GM12873 (cell line): Measurements from ENCODE around the gene TSPAN10.

Source experiments
- TF ChIP-seq, protein P1 (sequence below): IDR thresholded peaks from 2 replicates; pipeline ENCODE4 v1.5.1; 2012; ENCODE audit warnings: low read depth, mild to moderate bottlenecking, moderate library complexity, low read length, control low read depth; ENCODE audit not compliant: insufficient read depth; ENCODE audit errors: missing control alignments

TSPAN10 gene

DNA sequence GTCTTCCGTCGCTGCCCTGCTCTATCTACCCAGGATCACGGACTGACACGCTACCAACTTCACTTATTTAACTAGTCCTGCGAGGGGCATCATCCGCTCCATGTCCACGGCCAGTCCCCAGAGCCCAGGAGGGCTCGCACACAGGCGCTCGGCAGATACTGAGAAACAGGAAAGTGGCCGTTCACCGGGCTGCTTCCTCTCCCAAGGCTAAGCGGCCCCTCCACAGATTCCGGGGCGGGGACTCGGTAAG, 29.0 kb downstream of the TSPAN10 start:
- TF ChIP-seq, protein P1, sequence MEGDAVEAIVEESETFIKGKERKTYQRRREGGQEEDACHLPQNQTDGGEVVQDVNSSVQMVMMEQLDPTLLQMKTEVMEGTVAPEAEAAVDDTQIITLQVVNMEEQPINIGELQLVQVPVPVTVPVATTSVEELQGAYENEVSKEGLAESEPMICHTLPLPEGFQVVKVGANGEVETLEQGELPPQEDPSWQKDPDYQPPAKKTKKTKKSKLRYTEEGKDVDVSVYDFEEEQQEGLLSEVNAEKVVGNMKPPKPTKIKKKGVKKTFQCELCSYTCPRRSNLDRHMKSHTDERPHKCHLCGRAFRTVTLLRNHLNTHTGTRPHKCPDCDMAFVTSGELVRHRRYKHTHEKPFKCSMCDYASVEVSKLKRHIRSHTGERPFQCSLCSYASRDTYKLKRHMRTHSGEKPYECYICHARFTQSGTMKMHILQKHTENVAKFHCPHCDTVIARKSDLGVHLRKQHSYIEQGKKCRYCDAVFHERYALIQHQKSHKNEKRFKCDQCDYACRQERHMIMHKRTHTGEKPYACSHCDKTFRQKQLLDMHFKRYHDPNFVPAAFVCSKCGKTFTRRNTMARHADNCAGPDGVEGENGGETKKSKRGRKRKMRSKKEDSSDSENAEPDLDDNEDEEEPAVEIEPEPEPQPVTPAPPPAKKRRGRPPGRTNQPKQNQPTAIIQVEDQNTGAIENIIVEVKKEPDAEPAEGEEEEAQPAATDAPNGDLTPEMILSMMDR = no peak

DNA sequence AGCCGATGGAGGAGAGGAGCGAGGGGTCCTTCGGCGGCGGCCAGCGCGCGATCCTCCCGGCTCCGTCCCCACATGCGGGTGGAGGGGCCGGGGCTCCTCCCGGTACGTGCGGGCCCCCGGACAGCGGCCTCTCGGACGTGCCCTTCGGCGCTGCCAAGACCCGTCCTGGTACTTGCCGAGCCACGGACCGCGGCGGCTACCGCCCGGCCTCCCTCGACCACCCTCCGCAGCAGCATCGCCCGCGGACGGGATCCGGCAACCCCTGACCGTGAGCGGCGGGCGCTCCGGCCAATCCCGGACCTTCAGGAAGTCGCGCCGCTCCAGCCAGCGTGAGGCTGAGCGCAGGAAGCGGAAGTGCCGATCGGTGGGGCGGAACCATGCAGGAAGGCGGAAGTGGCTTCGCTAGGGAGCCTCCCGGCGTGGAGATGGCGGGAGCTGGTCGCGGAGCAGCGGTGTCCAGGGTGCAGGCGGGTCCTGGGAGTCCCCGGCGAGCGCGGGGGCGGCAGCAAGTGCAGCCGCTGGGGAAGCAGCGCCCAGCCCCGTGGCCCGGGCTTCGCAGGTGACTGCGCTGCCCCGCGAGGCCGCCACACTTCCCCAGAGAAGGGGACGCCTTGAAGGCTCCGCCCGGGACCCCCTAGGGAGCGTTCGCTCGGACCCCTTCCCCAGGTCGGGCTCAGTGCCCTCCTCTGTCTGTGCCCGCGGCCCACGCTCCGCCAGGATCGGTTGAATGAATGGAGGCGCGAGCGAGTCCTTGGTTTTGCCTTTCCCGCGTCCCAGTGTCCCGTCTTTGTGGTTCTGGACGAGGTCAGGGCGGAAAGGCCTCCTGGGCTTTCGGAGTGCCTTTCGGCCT, 29.6 kb downstream of the TSPAN10 start, which contains the start of the genes CCDC137 and OXLD1:
Gene CCDC137, plus strand, starts transcription at position 396 of the 850 bp plus-strand sequence. Its CDS starts 30 bp downstream, at position 426.
Gene OXLD1, minus strand, starts transcription at position 264 of the 850 bp plus-strand sequence. Its CDS starts 28 bp downstream, at position 236.
- TF ChIP-seq, protein P1 = no peak

DNA sequence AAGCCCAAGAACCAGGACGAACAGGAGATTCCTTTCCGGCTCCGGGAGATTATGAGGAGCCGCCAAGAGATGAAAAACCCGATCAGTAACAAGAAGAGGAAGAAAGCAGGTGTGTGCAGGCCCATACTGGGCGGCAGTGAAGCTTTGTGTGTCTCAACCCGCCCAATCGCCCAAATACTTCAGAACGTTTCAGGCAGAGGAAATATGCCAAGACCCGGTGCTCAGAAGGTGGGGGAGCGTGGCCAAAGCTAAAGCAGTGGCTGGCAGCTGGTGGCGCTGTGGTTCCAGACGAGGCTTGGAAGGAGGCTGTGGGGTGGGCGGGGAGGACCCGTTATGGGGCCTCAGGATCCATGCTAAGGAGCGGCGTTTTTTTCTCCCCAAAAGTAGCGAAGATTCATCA, 30.8 kb downstream of the TSPAN10 start:
- TF ChIP-seq, protein P1 = no peak

DNA sequence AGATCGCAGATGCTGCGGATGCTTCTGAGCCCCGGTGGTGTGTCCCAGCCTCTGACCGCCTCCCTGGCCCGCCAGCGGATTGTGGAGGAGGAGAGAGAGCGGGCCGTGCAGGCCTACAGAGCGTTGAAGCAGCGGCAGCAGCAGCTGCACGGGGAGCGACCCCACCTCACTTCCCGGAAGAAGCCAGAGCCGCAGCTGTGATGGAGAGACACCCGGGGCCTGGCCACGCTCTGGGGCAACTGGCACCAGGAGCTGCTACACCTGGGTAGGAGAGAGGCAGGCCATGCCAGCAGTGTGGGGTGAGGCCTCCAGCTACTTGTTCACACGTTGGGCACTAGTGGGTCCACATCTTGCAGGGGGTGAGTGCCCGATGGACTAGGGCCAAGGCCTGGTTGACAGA, 35.5 kb downstream of the TSPAN10 start:
- TF ChIP-seq, protein P1 = no peak

DNA sequence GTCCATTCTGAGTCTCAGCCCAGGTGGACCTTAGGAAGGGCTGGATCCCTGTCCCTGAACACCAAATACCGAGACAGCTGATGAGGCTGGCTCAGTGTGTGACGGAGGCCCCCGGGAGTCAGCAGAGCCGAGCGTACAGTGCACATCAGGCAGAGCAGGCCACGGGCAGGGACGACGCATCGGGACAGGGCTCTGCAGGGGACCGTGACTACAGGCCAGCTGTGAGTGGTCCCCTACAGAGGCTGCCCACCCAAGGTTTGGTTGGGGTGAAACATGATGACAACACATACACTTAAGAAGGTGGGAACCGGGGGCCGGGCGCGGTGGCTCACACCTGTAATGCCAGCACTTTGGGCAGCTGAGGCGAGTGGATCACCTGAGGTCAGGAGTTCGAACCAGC, 36.0 kb downstream of the TSPAN10 start:
- TF ChIP-seq, protein P1 = no peak

DNA sequence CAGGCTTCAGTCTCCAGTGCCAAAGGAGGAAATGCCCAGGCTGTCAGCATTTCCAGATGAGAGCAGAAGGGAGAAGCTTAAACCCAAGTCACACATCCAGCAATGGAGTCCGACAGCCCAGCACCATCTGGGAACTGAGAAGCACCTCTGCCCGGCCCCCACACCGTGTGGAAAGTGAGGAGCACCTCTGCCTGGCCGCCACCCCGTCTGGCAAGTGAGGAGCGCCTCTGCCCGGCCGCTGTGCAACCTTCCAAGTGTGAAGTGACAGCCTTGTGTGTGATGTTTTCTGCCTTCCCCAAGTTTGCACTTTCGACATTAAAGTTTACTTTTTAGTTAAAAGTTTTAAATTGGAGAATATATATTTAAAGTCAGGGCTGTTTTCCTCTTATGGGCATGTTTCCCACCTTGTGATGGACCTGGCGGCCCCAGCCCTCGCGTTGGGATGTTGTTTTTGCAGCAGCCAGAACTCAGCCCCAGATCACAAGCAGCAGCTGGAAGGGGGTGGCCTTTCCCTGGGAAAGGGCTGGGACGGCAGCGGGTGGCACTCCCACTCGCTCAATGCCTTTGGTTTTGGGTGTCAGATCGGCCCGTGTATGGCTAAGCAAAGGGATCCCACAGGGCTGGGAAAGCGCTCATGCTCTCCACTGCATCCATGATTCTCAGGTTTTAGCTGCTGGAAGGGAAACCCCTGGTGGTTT, 36.7 kb downstream of the TSPAN10 start:
- TF ChIP-seq, protein P1 = no peak

DNA sequence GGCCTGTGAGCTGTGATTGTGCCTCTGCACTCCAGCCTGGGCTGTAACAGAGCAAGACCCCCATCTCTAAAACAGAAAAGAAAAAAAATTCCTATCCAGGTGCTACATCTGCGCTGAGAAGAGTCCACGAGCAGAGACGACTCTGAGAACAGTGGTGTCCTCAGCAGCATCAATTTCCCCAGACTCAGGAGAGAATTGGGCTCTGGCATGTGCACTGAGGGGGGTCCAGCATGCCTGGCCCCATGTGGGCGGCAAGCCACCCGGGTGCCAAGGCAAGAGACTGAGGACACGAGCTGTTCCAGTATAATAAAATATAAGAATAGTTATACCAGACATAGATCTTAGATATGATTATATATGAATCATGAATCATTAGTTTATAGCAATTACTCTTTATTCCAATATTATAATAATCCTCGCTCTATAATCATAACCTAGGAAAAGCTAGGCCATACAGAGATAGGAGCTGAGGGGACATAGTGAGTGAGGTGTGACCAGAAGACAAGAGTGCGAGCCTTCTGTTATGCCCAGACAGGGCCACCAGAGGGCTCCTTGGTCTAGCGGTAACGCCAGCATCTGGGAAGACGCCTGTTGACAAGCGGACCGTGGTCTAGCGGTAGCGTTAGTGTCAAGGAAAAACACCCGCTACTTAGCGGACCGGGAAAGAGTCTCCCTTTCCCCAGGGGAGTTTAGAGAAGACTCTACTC, 38.7 kb downstream of the TSPAN10 start:
- TF ChIP-seq, protein P1 = peak; percentile 53
